ENCODE data around the gene ARID3A. TPM values are rescaled to one million over a fixed set of nuclear protein-coding genes. Genes with fewer than 3 reads are reported as not detected.

ARID3A gene
- total RNA-seq, 1 experiment from 2014 or later, result 116 TPM

GRCh38 chr19:892894-893689 lies 32.7 kb upstream of the ARID3A start, which contains the start of the genes MED16 and RNU6-9 (continued):
- TF ChIP-seq FOXP1 (CRISPR knock-in tag; IDR thresholded peaks at IDR 0.05; ENCODE audit: borderline replicate concordance) (peak; percentile 58; the same call in 1 of the 2 replicates), ZNF423 (CRISPR knock-in tag; IDR thresholded peaks at IDR 0.05) (no peak), NFATC4 (CRISPR knock-in tag; IDR thresholded peaks at IDR 0.05) (0 out of 2 replicates have a peak, but pooled peaks have one; percentile 26), FOXK1 (CRISPR knock-in tag; IDR thresholded peaks at IDR 0.05) (peak; percentile 76), TEAD4 (CRISPR knock-in tag; IDR thresholded peaks at IDR 0.05) (no peak), HMGXB4 (CRISPR knock-in tag; IDR thresholded peaks at IDR 0.05) (peak; percentile 94), MYBL2 (CRISPR knock-in tag; IDR thresholded peaks at IDR 0.05) (0 out of 2 replicates have a peak, but pooled peaks have one; percentile 50), JUN (CRISPR knock-in tag; IDR thresholded peaks at IDR 0.05) (0 out of 2 replicates have a peak, but pooled peaks have one; percentile 19), USF2 (CRISPR knock-in tag; IDR thresholded peaks at IDR 0.05) (no peak), ZNF121 (CRISPR knock-in tag; IDR thresholded peaks at IDR 0.05) (peak; percentile 84), NR2C2 (CRISPR knock-in tag; IDR thresholded peaks at IDR 0.05) (peak; percentile 35; the same call in 1 of the 2 replicates), ETV6 (CRISPR knock-in tag; IDR thresholded peaks at IDR 0.05) (0 out of 2 replicates have a peak, but pooled peaks have one; percentile 38), ZNF138 (CRISPR knock-in tag; conservative IDR thresholded peaks at IDR 0.05) (no peak)
- TF ChIP-seq, protein P1, sequence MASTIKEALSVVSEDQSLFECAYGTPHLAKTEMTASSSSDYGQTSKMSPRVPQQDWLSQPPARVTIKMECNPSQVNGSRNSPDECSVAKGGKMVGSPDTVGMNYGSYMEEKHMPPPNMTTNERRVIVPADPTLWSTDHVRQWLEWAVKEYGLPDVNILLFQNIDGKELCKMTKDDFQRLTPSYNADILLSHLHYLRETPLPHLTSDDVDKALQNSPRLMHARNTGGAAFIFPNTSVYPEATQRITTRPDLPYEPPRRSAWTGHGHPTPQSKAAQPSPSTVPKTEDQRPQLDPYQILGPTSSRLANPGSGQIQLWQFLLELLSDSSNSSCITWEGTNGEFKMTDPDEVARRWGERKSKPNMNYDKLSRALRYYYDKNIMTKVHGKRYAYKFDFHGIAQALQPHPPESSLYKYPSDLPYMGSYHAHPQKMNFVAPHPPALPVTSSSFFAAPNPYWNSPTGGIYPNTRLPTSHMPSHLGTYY (CRISPR knock-in tag; IDR thresholded peaks at IDR 0.05), result peak; percentile 24; the same call in 1 of the 2 replicates

DNA sequence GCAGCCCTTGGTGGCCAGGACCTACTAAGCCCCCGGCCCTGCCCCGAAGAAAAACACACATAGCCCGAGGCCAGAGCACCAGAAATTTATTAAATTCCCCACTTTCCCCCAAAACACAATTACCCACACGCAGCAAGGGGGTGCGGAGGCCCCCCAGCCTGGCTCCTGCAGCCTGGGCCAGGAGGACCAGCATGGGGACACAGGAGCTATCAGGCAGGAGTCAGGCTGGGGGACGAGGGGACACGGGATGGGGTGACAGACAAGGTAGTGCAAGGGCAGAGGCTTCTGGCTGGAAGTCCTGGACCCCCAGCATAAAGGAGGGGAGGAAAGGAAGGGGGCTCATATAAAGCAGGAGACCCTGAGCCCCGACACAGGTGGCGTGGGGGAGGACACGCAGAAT lies 29.4 kb upstream of the ARID3A start:
- Mint-ChIP-seq H3K27me3 (ENCODE audit: low read depth) (peaks cover 3% of the 10 kb centered on the region; the same call in 1 of the 2 replicates), H3K4me3 (no peak overlapping the region), H3K9me3 (no peaks in the 10 kb centered on the region), H3K27ac (no peak overlapping the region), H3K4me1 (no peaks in the 10 kb centered on the region; the same call in 1 of the 2 replicates), H3K36me3 (0 out of 2 replicates have a peak, but pooled peaks cover 3% of the 10 kb centered on the region)
- ChIA-PET CTCF (interaction anchor here (1.4 kb wide), 1 partner anchor 19 kb away, joined by 7 read pairs; no protein-coding TSS in a partner anchor), POLR2A (no interaction called here)
- DNase-seq (ENCODE audit: low spot score) (no peak), ATAC-seq (no peak)
- TF ChIP-seq ZNF416 (CRISPR knock-in tag; IDR thresholded peaks at IDR 0.05), result no peak
- TF ChIP-seq, protein P2, sequence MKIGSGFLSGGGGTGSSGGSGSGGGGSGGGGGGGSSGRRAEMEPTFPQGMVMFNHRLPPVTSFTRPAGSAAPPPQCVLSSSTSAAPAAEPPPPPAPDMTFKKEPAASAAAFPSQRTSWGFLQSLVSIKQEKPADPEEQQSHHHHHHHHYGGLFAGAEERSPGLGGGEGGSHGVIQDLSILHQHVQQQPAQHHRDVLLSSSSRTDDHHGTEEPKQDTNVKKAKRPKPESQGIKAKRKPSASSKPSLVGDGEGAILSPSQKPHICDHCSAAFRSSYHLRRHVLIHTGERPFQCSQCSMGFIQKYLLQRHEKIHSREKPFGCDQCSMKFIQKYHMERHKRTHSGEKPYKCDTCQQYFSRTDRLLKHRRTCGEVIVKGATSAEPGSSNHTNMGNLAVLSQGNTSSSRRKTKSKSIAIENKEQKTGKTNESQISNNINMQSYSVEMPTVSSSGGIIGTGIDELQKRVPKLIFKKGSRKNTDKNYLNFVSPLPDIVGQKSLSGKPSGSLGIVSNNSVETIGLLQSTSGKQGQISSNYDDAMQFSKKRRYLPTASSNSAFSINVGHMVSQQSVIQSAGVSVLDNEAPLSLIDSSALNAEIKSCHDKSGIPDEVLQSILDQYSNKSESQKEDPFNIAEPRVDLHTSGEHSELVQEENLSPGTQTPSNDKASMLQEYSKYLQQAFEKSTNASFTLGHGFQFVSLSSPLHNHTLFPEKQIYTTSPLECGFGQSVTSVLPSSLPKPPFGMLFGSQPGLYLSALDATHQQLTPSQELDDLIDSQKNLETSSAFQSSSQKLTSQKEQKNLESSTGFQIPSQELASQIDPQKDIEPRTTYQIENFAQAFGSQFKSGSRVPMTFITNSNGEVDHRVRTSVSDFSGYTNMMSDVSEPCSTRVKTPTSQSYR (CRISPR knock-in tag; IDR thresholded peaks at IDR 0.05), result no peak
- TF ChIP-seq ZNF219 (CRISPR knock-in tag; IDR thresholded peaks at IDR 0.05; ENCODE audit: borderline replicate concordance), result no peak
- no peak for TF ChIP-seq GABPB1 (CRISPR knock-in tag; IDR thresholded peaks at IDR 0.05)
- no peak for TF ChIP-seq MYBL2 (CRISPR knock-in tag; IDR thresholded peaks at IDR 0.05)
- TF ChIP-seq JUN (CRISPR knock-in tag; IDR thresholded peaks at IDR 0.05), result no peak

Measured in WTC11 (cell line).